ENCODE results near the gene XIRP1.

Gene XIRP1

GRCh38 chr3:39146611-39147591 is 45.5 kb downstream of the XIRP1 start:
- peak overlapping the region; percentile 43 for H3K9ac ChIP-seq (ENCODE audit: low read depth, low read length)
- peaks cover 55% of the 10 kb centered on the region for H3K4me1 ChIP-seq (ENCODE audit: insufficient read depth, low read length)
- peak overlapping the region; percentile 86 for H3K27ac ChIP-seq (ENCODE audit: low read length)
- DNase-seq (peak; percentile 77), ATAC-seq (ENCODE audit: insufficient read depth, low read depth) (peak; percentile 66)
- no peaks in the 10 kb centered on the region for H3K27me3 ChIP-seq (ENCODE audit: insufficient read depth, low read length, poor library complexity)
- H4K20me1 ChIP-seq (ENCODE audit: insufficient read depth, low read length): peaks cover 10% of the 10 kb centered on the region
- peaks cover 18% of the 10 kb centered on the region; the same call in 1 of the 2 replicates for H3K36me3 ChIP-seq (ENCODE audit: insufficient read depth, low read length)
- no peaks in the 10 kb centered on the region for H3K79me2 ChIP-seq (ENCODE audit: insufficient read depth, low read length)
- no peaks in the 10 kb centered on the region for H3K9me3 ChIP-seq (ENCODE audit: insufficient read depth, low read length, severe bottlenecking)
- H3K4me3 ChIP-seq (ENCODE audit: low read depth in 1 of 2, low read length in 2 of 2): peak overlapping the region in 1 of 2 experiments; percentile 30; a peak in 2 of 4 replicates
- TF ChIP-seq EZH2 (IDR thresholded peaks at IDR 0.05; ENCODE audit: borderline replicate concordance, low read depth, low read length, severe bottlenecking) (no peak), CTCF (IDR thresholded peaks at IDR 0.05; ENCODE audit: borderline replicate concordance, extremely low read depth, low read length, poor library complexity, severe bottlenecking) (no peak)
- H2AFZ ChIP-seq (ENCODE audit: low read depth, low read length): peak overlapping the region; percentile 62; the same call in 1 of the 2 replicates
- peak overlapping the region; percentile 58 for H3K4me2 ChIP-seq (ENCODE audit: insufficient read depth, low read length)

GRCh38 chr3:39146083-39146501 is 46.3 kb downstream of the XIRP1 start:
- DNase-seq: no peak
- Histone ChIP-seq H2AFZ (ENCODE audit: low read depth, low read length) (no peak overlapping the region), H3K9me3 (ENCODE audit: insufficient read depth, low read length, severe bottlenecking) (no peaks in the 10 kb centered on the region), H4K20me1 (ENCODE audit: insufficient read depth, low read length) (0 out of 2 replicates have a peak, but pooled peaks cover 4% of the 10 kb centered on the region), H3K27me3 (ENCODE audit: insufficient read depth, low read length, poor library complexity) (no peaks in the 10 kb centered on the region), H3K4me1 (ENCODE audit: insufficient read depth, low read length) (peaks cover 47% of the 10 kb centered on the region), H3K9ac (ENCODE audit: low read depth, low read length) (no peak overlapping the region), H3K4me2 (ENCODE audit: insufficient read depth, low read length) (peak overlapping the region; percentile 58; the same call in 1 of the 2 replicates), H3K79me2 (ENCODE audit: insufficient read depth, low read length) (no peaks in the 10 kb centered on the region), H3K36me3 (ENCODE audit: insufficient read depth, low read length) (peaks cover 18% of the 10 kb centered on the region; the same call in 1 of the 2 replicates), H3K4me3 (ENCODE audit: low read depth in 1 of 2, low read length in 2 of 2) (no peak overlapping the region), H3K27ac (ENCODE audit: low read length) (peak overlapping the region; percentile 86; the same call in 1 of the 2 replicates)
- no peak for ATAC-seq (ENCODE audit: insufficient read depth, low read depth)
- TF ChIP-seq CTCF (IDR thresholded peaks at IDR 0.05; ENCODE audit: borderline replicate concordance, extremely low read depth, low read length, poor library complexity, severe bottlenecking) (no peak), EZH2 (IDR thresholded peaks at IDR 0.05; ENCODE audit: borderline replicate concordance, low read depth, low read length, severe bottlenecking) (no peak)

- no peak overlapping the region for H3K4me3 ChIP-seq (ENCODE audit: low read depth in 1 of 2, low read length in 2 of 2)
- no peak for DNase-seq
- no peak overlapping the region for H3K27ac ChIP-seq (ENCODE audit: low read length)
- no peaks in the 10 kb centered on the region for H4K20me1 ChIP-seq (ENCODE audit: insufficient read depth, low read length)
- no peaks in the 10 kb centered on the region for H3K27me3 ChIP-seq (ENCODE audit: insufficient read depth, low read length, poor library complexity)
- no peak for ATAC-seq (ENCODE audit: insufficient read depth, low read depth)
- no peaks in the 10 kb centered on the region for H3K79me2 ChIP-seq (ENCODE audit: insufficient read depth, low read length)
- H3K36me3 ChIP-seq (ENCODE audit: insufficient read depth, low read length): peaks cover 18% of the 10 kb centered on the region; the same call in 1 of the 2 replicates
- H3K9me3 ChIP-seq (ENCODE audit: insufficient read depth, low read length, severe bottlenecking): no peaks in the 10 kb centered on the region
- TF ChIP-seq EZH2 (IDR thresholded peaks at IDR 0.05; ENCODE audit: borderline replicate concordance, low read depth, low read length, severe bottlenecking): no peak
- TF ChIP-seq CTCF (IDR thresholded peaks at IDR 0.05; ENCODE audit: borderline replicate concordance, extremely low read depth, low read length, poor library complexity, severe bottlenecking): no peak
- H2AFZ ChIP-seq (ENCODE audit: low read depth, low read length): no peak overlapping the region
- H3K9ac ChIP-seq (ENCODE audit: low read depth, low read length): no peak overlapping the region
- H3K4me1 ChIP-seq (ENCODE audit: insufficient read depth, low read length): peaks cover 37% of the 10 kb centered on the region
- no peak overlapping the region for H3K4me2 ChIP-seq (ENCODE audit: insufficient read depth, low read length)
Observed at GRCh38 chr3:39144748-39145380, 47.5 kb downstream of the XIRP1 start.

Data from DND-41 (cell line).